ENCODE data around the gene MTMR3. TPM values are rescaled to one million over a fixed set of nuclear protein-coding genes. Genes with fewer than 3 reads are reported as not detected.
A peak's percentile ranks its signal among the peaks of the same experiment; 100 is the strongest.

The MTMR3 gene
- total RNA-seq, 1 donor from 2014 or later = 35.4 TPM

GRCh38 chr22:30009478-30009877 is 126.5 kb downstream of the MTMR3 start:
- Mint-ChIP-seq H3K4me1 (peaks cover 30% of the 10 kb centered on the region), H3K9me3 (no peaks in the 10 kb centered on the region), H3K4me3 (no peak overlapping the region), H3K27ac (no peak overlapping the region), H3K27me3 (ENCODE audit: insufficient read depth, low read depth) (no peaks in the 10 kb centered on the region), H3K36me3 (peaks cover 15% of the 10 kb centered on the region)
- Histone ChIP-seq H3K36me3 (peaks cover 6% of the 10 kb centered on the region), H3K9me3 (ENCODE audit: low read depth) (no peaks in the 10 kb centered on the region), H3K27ac (no peak overlapping the region), H3K4me2 (no peak overlapping the region), H4K20me1 (ENCODE audit: low read depth) (peaks cover 33% of the 10 kb centered on the region), H3F3A (ENCODE audit: low read depth) (no peaks in the 10 kb centered on the region), H3K9ac (peak overlapping the region; percentile 49), H3K4me1 (peaks cover 12% of the 10 kb centered on the region), H3K79me2 (ENCODE audit: low read depth) (no peaks in the 10 kb centered on the region), H3K4me3 (no peak overlapping the region), H3K27me3 (no peaks in the 10 kb centered on the region), H2AFZ (replicated peaks) (no peak overlapping the region)
- no peak for DNase-seq (ENCODE audit: low spot score)
- TF ChIP-seq EZH2 (IDR thresholded peaks at IDR 0.05) = no peak
- TF ChIP-seq CTCF (IDR thresholded peaks at IDR 0.05) = no peak
- TF ChIP-seq EZH2phosphoT487 (IDR thresholded peaks at IDR 0.05) = no peak

DNA sequence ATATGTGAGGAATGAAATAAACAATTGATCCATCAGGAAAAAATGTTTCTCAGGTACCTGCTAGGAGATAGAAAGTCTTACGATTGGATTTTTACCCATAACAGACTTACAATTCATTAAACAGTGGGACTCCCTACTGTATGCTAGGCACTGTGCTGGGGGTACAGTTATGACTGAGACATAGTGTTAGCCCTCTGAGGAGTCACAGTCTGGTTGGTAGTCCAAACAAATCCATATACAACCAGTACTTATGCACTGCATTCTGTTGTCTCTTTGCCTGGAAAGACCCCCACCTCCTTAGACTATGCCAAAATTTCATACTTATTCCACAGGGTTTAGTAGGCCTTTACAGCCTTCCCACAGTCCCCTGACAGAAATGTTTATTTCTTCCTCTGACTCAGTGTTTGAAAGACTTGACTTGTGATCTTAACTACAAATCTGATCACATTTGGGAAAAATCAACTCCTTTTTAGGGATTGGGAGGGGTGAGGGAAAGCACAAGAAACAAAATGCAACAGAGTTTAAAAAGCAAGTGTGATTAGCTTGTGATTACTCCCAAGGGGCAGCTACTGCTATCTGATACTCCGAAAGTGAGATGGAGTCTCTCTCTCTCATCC is 127.9 kb downstream of the MTMR3 start:
- Mint-ChIP-seq H3K4me3 (no peak overlapping the region), H3K4me1 (peaks cover 24% of the 10 kb centered on the region), H3K27ac (no peak overlapping the region), H3K9me3 (no peaks in the 10 kb centered on the region), H3K36me3 (peaks cover 22% of the 10 kb centered on the region), H3K27me3 (ENCODE audit: insufficient read depth, low read depth) (no peaks in the 10 kb centered on the region)
- no peak for DNase-seq (ENCODE audit: low spot score)
- Histone ChIP-seq H3F3A (ENCODE audit: low read depth) (no peaks in the 10 kb centered on the region), H3K79me2 (ENCODE audit: low read depth) (no peaks in the 10 kb centered on the region), H4K20me1 (ENCODE audit: low read depth) (peaks cover 20% of the 10 kb centered on the region), H3K27me3 (no peaks in the 10 kb centered on the region), H2AFZ (replicated peaks) (no peak overlapping the region), H3K9me3 (ENCODE audit: low read depth) (no peaks in the 10 kb centered on the region), H3K4me3 (no peak overlapping the region), H3K4me1 (peaks cover 12% of the 10 kb centered on the region), H3K9ac (no peak overlapping the region), H3K4me2 (no peak overlapping the region), H3K36me3 (peaks cover 6% of the 10 kb centered on the region), H3K27ac (no peak overlapping the region)
- TF ChIP-seq EZH2phosphoT487 (IDR thresholded peaks at IDR 0.05) (no peak), CTCF (IDR thresholded peaks at IDR 0.05) (no peak), EZH2 (IDR thresholded peaks at IDR 0.05) (no peak)

GRCh38 chr22:30013201-30013600 is 130.2 kb downstream of the MTMR3 start:
- peaks cover 29% of the 10 kb centered on the region for H3K36me3 Mint-ChIP-seq
- DNase-seq (ENCODE audit: low spot score) = no peak
- no peaks in the 10 kb centered on the region for H3K27me3 ChIP-seq
- no peaks in the 10 kb centered on the region for H3K79me2 ChIP-seq (ENCODE audit: low read depth)
- no peaks in the 10 kb centered on the region for H3K9me3 Mint-ChIP-seq
- no peak overlapping the region for H3K4me3 ChIP-seq
- no peak overlapping the region for H2AFZ ChIP-seq (replicated peaks)
- no peak overlapping the region for H3K4me3 Mint-ChIP-seq
- H3K4me1 ChIP-seq = peaks cover 4% of the 10 kb centered on the region
- no peaks in the 10 kb centered on the region for H3K9me3 ChIP-seq (ENCODE audit: low read depth)
- TF ChIP-seq EZH2phosphoT487 (IDR thresholded peaks at IDR 0.05) = no peak
- no peak overlapping the region for H3K4me2 ChIP-seq
- no peak overlapping the region for H3K9ac ChIP-seq
- H3K27ac ChIP-seq = no peak overlapping the region
- peaks cover 12% of the 10 kb centered on the region for H3K4me1 Mint-ChIP-seq
- H3F3A ChIP-seq (ENCODE audit: low read depth) = no peaks in the 10 kb centered on the region
- peaks cover 6% of the 10 kb centered on the region for H3K36me3 ChIP-seq
- no peak overlapping the region for H3K27ac Mint-ChIP-seq
- peaks cover 9% of the 10 kb centered on the region for H4K20me1 ChIP-seq (ENCODE audit: low read depth)
- H3K27me3 Mint-ChIP-seq (ENCODE audit: insufficient read depth, low read depth) = no peaks in the 10 kb centered on the region

DNA sequence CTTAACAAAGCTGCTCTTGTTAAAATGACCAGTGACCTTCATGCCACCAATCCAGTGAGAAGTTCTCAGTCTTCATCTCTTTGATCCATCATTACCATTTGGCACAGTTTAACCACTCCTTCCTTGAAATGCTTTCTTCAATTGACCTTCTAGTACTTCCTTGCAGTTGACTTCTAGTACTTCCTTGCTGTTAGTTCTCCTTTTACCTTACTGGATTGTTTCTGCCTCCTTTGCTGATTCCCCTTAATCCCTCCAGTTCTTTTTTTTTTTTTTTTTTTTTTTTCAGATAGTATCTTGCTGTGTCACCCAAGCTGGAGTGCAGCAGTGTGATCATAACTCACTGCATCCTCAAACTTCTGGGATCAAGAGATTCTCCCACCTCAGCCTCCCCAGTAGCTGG is 131.3 kb downstream of the MTMR3 start:
- Histone ChIP-seq H3K27ac (no peak overlapping the region), H3K79me2 (ENCODE audit: low read depth) (no peaks in the 10 kb centered on the region), H3F3A (ENCODE audit: low read depth) (no peaks in the 10 kb centered on the region), H3K4me3 (no peak overlapping the region), H3K9me3 (ENCODE audit: low read depth) (no peaks in the 10 kb centered on the region), H3K4me2 (no peak overlapping the region), H3K27me3 (no peaks in the 10 kb centered on the region), H3K4me1 (no peaks in the 10 kb centered on the region), H2AFZ (replicated peaks) (no peak overlapping the region), H3K9ac (no peak overlapping the region), H4K20me1 (ENCODE audit: low read depth) (peaks cover 5% of the 10 kb centered on the region), H3K36me3 (peaks cover 6% of the 10 kb centered on the region)
- H3K4me3 Mint-ChIP-seq = no peak overlapping the region
- H3K9me3 Mint-ChIP-seq = no peaks in the 10 kb centered on the region
- H3K4me1 Mint-ChIP-seq = peaks cover 8% of the 10 kb centered on the region
- H3K27ac Mint-ChIP-seq = no peak overlapping the region
- H3K36me3 Mint-ChIP-seq = peaks cover 31% of the 10 kb centered on the region
- no peak for DNase-seq (ENCODE audit: low spot score)
- no peaks in the 10 kb centered on the region for H3K27me3 Mint-ChIP-seq (ENCODE audit: insufficient read depth, low read depth)
- TF ChIP-seq EZH2phosphoT487 (IDR thresholded peaks at IDR 0.05) (no peak), EZH2 (IDR thresholded peaks at IDR 0.05) (no peak), CTCF (IDR thresholded peaks at IDR 0.05) (no peak)

All from neural progenitor cell (in vitro differentiated cells).